Dermis blood vessel endothelial cell (primary cell): ENCODE results near the gene RAB12. TPM values are rescaled to one million over a fixed set of nuclear protein-coding genes. Genes with fewer than 3 reads are reported as not detected.
"Not testable (repeated sequence)": the region's sequence is repeated elsewhere in the genome, so short reads cannot be mapped to it uniquely, and the experiment has no call there.

Experiments used
- DNase-seq: peaks from one replicate; pipeline ENCODE4 v3.0.0; 2010
- total RNA-seq: library from RNA; depleted of rRNA; stranded (reverse); fragments of >200 nt; gene quantifications from 2 replicates; pipeline ENCODE4 v1.2.3, GENCODE V29; 2014

RAB12 gene
- total RNA-seq, result 72.8 and 75.4 TPM in 2 replicates

- DNase-seq, result peak; percentile 89
These were observed at the start of gene RAB12 for GRCh38 chr18:8608795-8609658. Gene RAB12, plus strand, starts transcription at chr18:8609437. Its CDS starts 3 bp downstream, at chr18:8609440.

GRCh38 chr18:8559612-8560186 is 49.5 kb upstream of the RAB12 start:
- DNase-seq, result no peak

- no peak for DNase-seq
These were observed 47.9 kb upstream of the RAB12 start for GRCh38 chr18:8561123-8561910.

- no peak for DNase-seq
These were observed 47.2 kb upstream of the RAB12 start for GRCh38 chr18:8562070-8562469.

GRCh38 chr18:8562919-8563318 is 46.3 kb upstream of the RAB12 start:
- DNase-seq, result no peak

GRCh38 chr18:8571399-8571798 is 37.8 kb upstream of the RAB12 start:
- DNase-seq, result no peak

- DNase-seq, result not testable (repeated sequence)
These were observed 35.5 kb upstream of the RAB12 start for GRCh38 chr18:8573766-8574165.

- DNase-seq, result no peak
These were observed 24.4 kb upstream of the RAB12 start for GRCh38 chr18:8584798-8585197.

- DNase-seq, result no peak
These were observed 22.3 kb upstream of the RAB12 start for GRCh38 chr18:8586941-8587340.

- DNase-seq, result no peak
These were observed 13.8 kb upstream of the RAB12 start for GRCh38 chr18:8595445-8595844.

- DNase-seq, result no peak
These were observed 7.8 kb upstream of the RAB12 start for GRCh38 chr18:8601277-8602032.

GRCh38 chr18:8602040-8602439 is 7.2 kb upstream of the RAB12 start:
- no peak for DNase-seq

- DNase-seq, result no peak
These were observed 6.7 kb upstream of the RAB12 start for GRCh38 chr18:8602557-8602956.

GRCh38 chr18:8603663-8604520 is 5.3 kb upstream of the RAB12 start:
- DNase-seq, result no peak

- DNase-seq, result no peak
These were observed 3.3 kb upstream of the RAB12 start for GRCh38 chr18:8605974-8606373.

GRCh38 chr18:8607776-8608742 is 1.2 kb upstream of the RAB12 start:
- no peak for DNase-seq

GRCh38 chr18:8609659-8610458 is 622 bp downstream of the RAB12 start:
- peak; percentile 30 for DNase-seq

- peak; percentile 47 for DNase-seq
These were observed 1.2 kb downstream of the RAB12 start for GRCh38 chr18:8610459-8610851.

GRCh38 chr18:8611916-8612576 is 2.8 kb downstream of the RAB12 start:
- no peak for DNase-seq
